ENCODE measurements around the gene EMX1. TPM values are rescaled to one million over a fixed set of nuclear protein-coding genes. Genes with fewer than 3 reads are reported as not detected.

Gene EMX1
- total and polyA plus RNA-seq, 2 of the 13 experiments (the other 11 are each of a cell fraction or from before 2014, with no cell fraction given): 0.62 to 4.9 TPM

- TF ChIP-seq, protein P1, sequence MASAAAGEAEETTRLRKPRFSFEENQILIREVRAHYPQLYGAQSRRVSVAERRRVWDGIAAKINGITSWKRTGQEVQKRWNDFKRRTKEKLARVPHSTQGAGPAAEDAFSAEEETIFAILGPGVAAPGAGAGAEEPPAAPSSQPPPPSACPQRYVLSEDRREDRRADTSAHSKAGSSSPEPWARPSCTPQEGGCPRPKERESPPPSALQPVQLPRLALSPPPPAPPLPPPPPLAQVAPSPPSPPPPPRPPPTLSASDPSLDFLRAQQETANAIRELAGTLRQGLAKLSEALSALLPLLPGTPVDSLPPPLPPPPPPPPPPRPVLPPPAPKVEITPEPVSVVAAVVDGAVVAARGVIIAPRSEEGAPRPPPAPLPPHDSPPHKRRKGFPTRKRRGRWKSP (CRISPR knock-in tag; IDR thresholded peaks at IDR 0.05): peak; percentile 25; the same call in 1 of the 2 replicates
- TF ChIP-seq MEIS1 (CRISPR knock-in tag; IDR thresholded peaks at IDR 0.05; ENCODE audit: borderline replicate concordance): no peak
Observed at GRCh38 chr2:72895759-72896281, 21.5 kb upstream of the EMX1 start (continued).

- Histone ChIP-seq H3K9ac (ENCODE audit: insufficient read depth, low read depth, low read length) (no peak overlapping the region), H3K79me2 (ENCODE audit: insufficient read depth, low read length) (no peaks in the 10 kb centered on the region), H3K27me3 (ENCODE audit: control insufficient read depth in 1 of 2, insufficient read depth in 2 of 2, low read length in 2 of 2) (peaks cover 12 to 65% of the 10 kb centered on the region in 2 experiments), H3K36me3 (replicated peaks in 1 of 2; ENCODE audit: control insufficient read depth in 1 of 2, insufficient read depth in 2 of 2, low read length in 2 of 2) (peaks cover 5 to 10% of the 10 kb centered on the region in 2 experiments; a peak in 4 of 5 replicates), H3K4me2 (ENCODE audit: low read depth, low read length) (no peak overlapping the region), H2AFZ (ENCODE audit: low read length) (no peak overlapping the region), H3K27ac (ENCODE audit: extremely low read length, insufficient read depth, low read length) (no peak overlapping the region), H4K20me1 (ENCODE audit: insufficient read depth, low read length) (peaks cover 7% of the 10 kb centered on the region; the same call in 1 of the 2 replicates), H3K4me1 (ENCODE audit: insufficient read depth, low read length) (peaks cover 21% of the 10 kb centered on the region), H3K4me3 (replicated peaks in 1 of 3; ENCODE audit: insufficient read depth in 1 of 3, low read depth in 2 of 3, low read length in 3 of 3) (no peak overlapping the region), H3K9me3 (ENCODE audit: low read length) (no peaks in the 10 kb centered on the region)
- ChIA-PET POLR2A (interaction anchor here (0.9 kb wide), 1 partner anchor 9 kb away, joined by 3 read pairs; no protein-coding TSS in a partner anchor), CTCF (ENCODE audit: low intra/inter-chr PET ratio, low total read pairs) (interaction anchor here (5.1 kb wide), 1 partner anchor 38 kb away, joined by 67 read pairs; no protein-coding TSS in a partner anchor)
- no TSS peak for BruUV-seq (replicated peaks)
- TF ChIP-seq ZZZ3 (CRISPR knock-in tag; IDR thresholded peaks at IDR 0.05; ENCODE audit: borderline replicate concordance) (no peak), NR3C1 (CRISPR knock-in tag; IDR thresholded peaks at IDR 0.05) (no peak), MAX (IDR thresholded peaks at IDR 0.05) (no peak), ZNF574 (CRISPR knock-in tag; IDR thresholded peaks at IDR 0.05) (no peak)
- ATAC-seq: no peak
- DNase-seq (ENCODE audit: low spot score): no peak
- no peak for FAIRE-seq
- in situ Hi-C loops (cut with HindIII; ENCODE audit: extremely low pct_ligation_motif_present, low pct_unique_long_range_greater_than_20kb): no loop called here
- intact Hi-C loops (cut with micrococcal nuclease; ENCODE audit: unreplicated experiment): no loop called here
- WGBS (ENCODE audit: low lambda C conversion rate): 40% methylated on average over 4 of the region's 4 CpGs
Observed at GRCh38 chr2:72896446-72896845, 20.9 kb upstream of the EMX1 start.

Measured in HepG2 (cell line).